Peyer's patch (tissue), 4 donors: ENCODE results near the gene FKBP1A. TPM values are rescaled to one million over a fixed set of nuclear protein-coding genes. Genes with fewer than 3 reads are reported as not detected.

Experiments
- DNase-seq, 3 donors: peaks; one replicate each; pipeline ENCODE4 v3.0.0-alpha.2; 2017 to 2019
- H3K27ac ChIP-seq, 4 donors: fragments of 200-600 bp; sonication (generic); one replicate each; pipeline ENCODE4 v1.5.1; 2016 to 2019
- H3K27me3 ChIP-seq, 2 donors: fragments of 200-600 bp; sonication (generic); one replicate each; pipeline ENCODE4 v1.5.1; 2019
- H3K36me3 ChIP-seq, 3 donors: fragments of 200-600 bp; sonication (generic); one replicate each; pipeline ENCODE4 v1.5.1; 2016 to 2019
- H3K4me1 ChIP-seq, 4 donors: fragments of 200-600 bp; sonication (generic); one replicate each; pipeline ENCODE4 v1.5.1; 2016 to 2019
- H3K4me3 ChIP-seq, 4 donors: fragments of 200-600 bp; sonication (generic); 1 replicate in 3 of 4; 2 replicates in 1 of 4; pipeline ENCODE4 v1.5.1; 2016 to 2019; ENCODE audit warnings: mild to moderate bottlenecking in 1 of 4
- H3K9me3 ChIP-seq, 4 donors: fragments of 200-600 bp; sonication (generic); one replicate each; pipeline ENCODE4 v1.5.1; 2016 to 2019; ENCODE audit warnings: mild to moderate bottlenecking in 1 of 4
- POLR2A ChIP-seq, 2 donors: fragments of 450-650 bp; IDR thresholded peaks; one replicate each; pipeline ENCODE4 v1.5.1; 2017; ENCODE audit warnings: antibody characterized with exemption in 2 of 2, mild to moderate bottlenecking in 2 of 2, moderate library complexity in 2 of 2
- total RNA-seq, 4 donors: library from RNA; depleted of rRNA; stranded (reverse); fragments of >200 nt; gene quantifications; one replicate each; pipeline ENCODE4 v1.1.0, GENCODE V29; 2016
- TF ChIP-seq, protein P1 (sequence below), 6 experiments: fragments of 450-650 bp in 4 of 6; fragments of 200-600 bp in 2 of 6; sonication (generic) in 1 of 6; IDR thresholded peaks; one replicate each; pipeline ENCODE4 v1.5.1; 2017 to 2019; ENCODE audit warnings: antibody characterized with exemption in 6 of 6, mild to moderate bottlenecking in 3 of 6, moderate library complexity in 1 of 6

FKBP1A gene
- total RNA-seq, 4 donors from 2014 or later: 76.9 to 165 (median 98.5) TPM

DNA sequence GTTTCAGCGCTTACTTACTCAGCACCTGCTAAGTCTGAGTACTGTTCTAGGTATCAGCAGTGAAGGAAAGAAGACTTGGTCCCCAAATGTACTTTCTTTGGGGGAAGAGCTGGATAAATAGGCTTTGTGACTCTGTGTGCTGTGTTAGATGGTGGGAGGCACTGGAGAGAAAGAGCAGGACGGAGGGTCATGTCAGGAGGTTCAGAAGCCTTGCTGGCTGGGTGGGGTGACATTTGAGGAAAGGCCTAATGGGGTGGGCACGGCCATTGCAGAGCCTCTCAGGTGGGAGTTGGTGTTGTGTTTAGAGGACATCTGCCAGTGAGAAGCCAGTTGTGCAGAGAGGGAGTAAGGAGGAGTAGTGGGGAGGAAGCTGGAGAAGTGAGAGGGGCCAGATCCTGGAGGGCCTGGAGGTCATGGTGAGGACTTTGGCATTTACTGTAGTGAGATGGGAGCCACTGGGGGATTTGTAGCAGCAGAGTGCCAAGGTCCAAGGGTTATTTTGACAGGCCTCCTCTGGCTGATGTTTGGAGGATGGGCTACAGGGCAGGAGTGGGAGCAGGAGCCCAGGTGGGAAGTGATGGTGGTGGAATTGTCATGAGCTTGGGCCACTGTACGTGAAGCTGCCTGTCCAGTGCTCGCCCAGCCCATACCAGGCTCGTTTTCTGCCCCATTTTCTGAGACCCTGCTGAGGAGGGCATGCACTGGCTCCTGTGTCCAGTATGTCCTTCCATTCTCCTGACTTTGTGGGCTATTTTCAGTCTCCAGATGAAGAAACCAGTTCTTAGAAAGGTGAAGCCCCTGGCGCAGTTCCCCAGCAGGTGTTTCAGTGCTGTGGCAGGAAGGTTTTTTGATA, 64.8 kb downstream of the FKBP1A start:
- peak; percentile 82 to 84 for TF ChIP-seq POLR2A (IDR thresholded peaks at IDR 0.05)
- TF ChIP-seq, protein P1, sequence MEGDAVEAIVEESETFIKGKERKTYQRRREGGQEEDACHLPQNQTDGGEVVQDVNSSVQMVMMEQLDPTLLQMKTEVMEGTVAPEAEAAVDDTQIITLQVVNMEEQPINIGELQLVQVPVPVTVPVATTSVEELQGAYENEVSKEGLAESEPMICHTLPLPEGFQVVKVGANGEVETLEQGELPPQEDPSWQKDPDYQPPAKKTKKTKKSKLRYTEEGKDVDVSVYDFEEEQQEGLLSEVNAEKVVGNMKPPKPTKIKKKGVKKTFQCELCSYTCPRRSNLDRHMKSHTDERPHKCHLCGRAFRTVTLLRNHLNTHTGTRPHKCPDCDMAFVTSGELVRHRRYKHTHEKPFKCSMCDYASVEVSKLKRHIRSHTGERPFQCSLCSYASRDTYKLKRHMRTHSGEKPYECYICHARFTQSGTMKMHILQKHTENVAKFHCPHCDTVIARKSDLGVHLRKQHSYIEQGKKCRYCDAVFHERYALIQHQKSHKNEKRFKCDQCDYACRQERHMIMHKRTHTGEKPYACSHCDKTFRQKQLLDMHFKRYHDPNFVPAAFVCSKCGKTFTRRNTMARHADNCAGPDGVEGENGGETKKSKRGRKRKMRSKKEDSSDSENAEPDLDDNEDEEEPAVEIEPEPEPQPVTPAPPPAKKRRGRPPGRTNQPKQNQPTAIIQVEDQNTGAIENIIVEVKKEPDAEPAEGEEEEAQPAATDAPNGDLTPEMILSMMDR (IDR thresholded peaks at IDR 0.05): peak in 2 of 6 experiments; percentile 32 to 50
- Histone ChIP-seq H3K9me3 (no peaks in the 10 kb centered on the region), H3K27ac (peak overlapping the region in 3 of 4 donors; percentile 91 to 97 (median 96)), H3K4me1 (peaks cover 0 to 46% (median 10%) of the 10 kb centered on the region in 4 donors), H3K27me3 (no peaks in the 10 kb centered on the region), H3K36me3 (no peaks in the 10 kb centered on the region), H3K4me3 (peak overlapping the region in 3 of 4 donors; percentile 34 to 76 (median 75))
- DNase-seq: peak; percentile 9 to 75 (median 74)

DNA sequence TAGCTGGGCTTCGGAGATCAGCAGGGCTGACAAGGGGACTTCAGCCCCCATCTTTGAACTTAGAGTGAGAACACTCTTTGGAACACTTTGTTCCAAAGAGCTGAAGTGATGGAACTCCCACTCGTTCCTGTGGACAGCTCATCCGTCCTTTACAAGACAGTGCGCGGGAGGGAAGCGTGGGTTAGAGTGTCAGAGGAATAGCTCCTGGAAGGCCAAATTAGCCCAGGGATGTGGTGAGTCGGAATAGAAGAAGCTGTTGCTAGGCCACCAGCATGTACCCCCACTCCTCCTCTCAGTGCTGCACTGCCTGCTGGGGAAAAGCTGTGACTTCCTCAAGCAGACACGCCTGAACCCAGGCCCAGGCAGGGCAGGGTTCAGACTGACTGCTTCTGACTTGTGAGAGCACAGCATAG, 65.6 kb downstream of the FKBP1A start:
- H3K36me3 ChIP-seq: no peaks in the 10 kb centered on the region
- H3K27me3 ChIP-seq: no peaks in the 10 kb centered on the region
- H3K27ac ChIP-seq: peak overlapping the region in 3 of 4 donors; percentile 91 to 97 (median 96)
- H3K9me3 ChIP-seq: no peaks in the 10 kb centered on the region
- TF ChIP-seq POLR2A (IDR thresholded peaks at IDR 0.05): peak; percentile 37 to 55
- TF ChIP-seq, protein P1 (IDR thresholded peaks at IDR 0.05): peak in 1 of 6 experiments; percentile 3
- peaks cover 0 to 46% (median 10%) of the 10 kb centered on the region in 4 donors for H3K4me1 ChIP-seq
- DNase-seq: peak; percentile 16 to 65 (median 57)
- H3K4me3 ChIP-seq: peak overlapping the region in 2 of 4 donors; percentile 75 to 76

DNA sequence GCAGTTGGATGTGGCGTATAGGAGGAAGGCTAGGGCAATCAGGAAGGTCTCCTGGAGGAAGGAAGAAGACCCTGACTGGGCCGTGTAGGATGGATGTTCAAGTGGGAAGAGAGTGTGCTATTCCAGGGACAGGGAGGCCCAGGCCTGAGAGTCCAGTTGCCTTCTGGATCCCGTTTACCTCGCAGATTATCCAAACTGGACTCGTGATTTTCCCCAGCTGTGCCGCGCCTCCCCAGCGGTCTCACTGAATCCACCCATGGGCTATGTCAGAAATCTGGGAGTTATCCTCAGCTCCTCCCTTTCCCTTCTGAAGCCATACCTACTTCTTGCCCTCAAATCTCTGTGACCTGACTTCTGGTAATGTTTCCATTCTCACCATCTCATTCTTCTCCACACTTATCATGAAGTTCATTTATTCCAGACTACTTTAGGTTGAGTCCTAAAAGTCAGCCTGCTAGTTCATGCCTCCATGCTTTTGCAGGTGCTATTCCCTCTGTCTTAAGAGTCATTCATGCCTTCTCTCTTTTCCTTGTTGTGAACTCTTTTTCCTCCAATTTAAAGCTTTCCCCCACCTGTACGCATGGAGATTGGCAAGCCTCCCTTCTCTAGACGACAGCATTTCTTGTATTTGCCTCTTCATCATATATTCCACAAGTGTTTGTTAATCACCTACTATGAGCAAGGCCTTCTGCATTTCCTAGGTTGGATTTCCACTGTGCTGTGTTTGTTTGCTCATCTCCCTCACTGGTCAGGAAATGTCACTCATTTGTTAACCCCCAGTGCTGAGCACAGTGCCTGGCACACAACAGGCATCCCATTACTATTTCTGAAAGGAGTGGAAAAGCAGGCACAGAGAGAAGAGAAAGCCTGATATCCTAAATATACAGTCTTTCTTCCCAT, 66.6 kb downstream of the FKBP1A start:
- peak in 1 of 3 donors; percentile 6 for DNase-seq
- Histone ChIP-seq H3K27ac (peak overlapping the region; percentile 91 to 97 (median 94)), H3K9me3 (no peaks in the 10 kb centered on the region), H3K27me3 (no peaks in the 10 kb centered on the region), H3K4me3 (peak overlapping the region; percentile 75 to 90 (median 80)), H3K4me1 (peaks cover 0 to 50% (median 10%) of the 10 kb centered on the region in 4 donors), H3K36me3 (no peaks in the 10 kb centered on the region)
- TF ChIP-seq, protein P1 (IDR thresholded peaks at IDR 0.05): no peak
- TF ChIP-seq POLR2A (IDR thresholded peaks at IDR 0.05): peak in 1 of 2 donors; percentile 29

DNA sequence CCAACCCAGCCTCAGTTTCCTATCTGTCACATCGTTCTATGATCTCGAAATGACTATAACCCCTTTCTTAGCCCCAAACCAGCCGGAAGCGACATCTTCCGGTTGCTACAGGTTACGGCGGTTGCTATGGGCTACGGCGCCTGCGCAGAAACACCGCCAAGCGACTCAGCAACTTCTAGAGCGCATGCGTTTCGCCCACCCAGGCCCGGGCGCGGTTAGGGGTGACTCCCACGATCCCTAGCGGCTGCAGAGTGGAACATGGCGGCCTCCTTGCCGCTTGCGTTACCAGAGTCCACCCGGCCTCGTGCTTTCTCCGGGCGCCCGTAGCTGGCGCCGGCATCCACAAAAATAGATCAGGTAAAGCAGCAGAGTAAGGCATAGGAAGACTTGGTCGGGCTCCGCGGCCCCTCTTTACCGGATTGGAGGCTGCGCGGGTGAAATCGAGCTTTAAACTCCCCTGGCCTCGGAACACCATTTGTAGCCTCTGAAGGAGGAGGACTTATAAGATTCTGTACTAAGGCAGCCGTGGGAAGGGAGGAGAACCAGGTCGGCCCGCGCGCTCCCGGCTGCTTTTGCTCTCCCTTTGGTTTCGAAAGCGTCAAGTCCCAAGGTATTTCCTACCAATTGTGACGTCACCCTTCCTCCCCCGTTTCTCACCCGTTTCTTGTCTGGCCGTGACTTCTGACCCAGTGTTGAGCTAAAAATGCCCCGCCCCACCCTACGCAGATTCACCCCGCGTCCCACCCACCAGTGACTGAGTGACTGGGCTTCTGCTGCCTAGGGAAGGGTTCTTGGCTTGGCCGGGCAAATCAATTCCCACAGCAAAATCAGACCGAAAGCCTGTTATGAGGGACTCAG, 67.5 kb downstream of the FKBP1A start:
- Histone ChIP-seq H3K27ac (peak overlapping the region; percentile 91 to 97 (median 94)), H3K9me3 (no peaks in the 10 kb centered on the region), H3K4me1 (peaks cover 0 to 46% (median 10%) of the 10 kb centered on the region in 4 donors), H3K27me3 (no peaks in the 10 kb centered on the region), H3K36me3 (no peaks in the 10 kb centered on the region), H3K4me3 (peak overlapping the region; percentile 75 to 90 (median 80))
- DNase-seq: peak; percentile 94 to 99 (median 95)
- TF ChIP-seq POLR2A (IDR thresholded peaks at IDR 0.05): peak; percentile 61 to 86
- TF ChIP-seq, protein P1 (IDR thresholded peaks at IDR 0.05): peak in 4 of 6 experiments; percentile 11 to 47 (median 37)
